Activated CD4-positive, CD25-positive, alpha-beta regulatory T cell (primary cell): ENCODE data around the gene HAP1.
A peak's percentile ranks its signal among the peaks of the same experiment; 100 is the strongest.
"Not testable (repeated sequence)": the region's sequence is repeated elsewhere in the genome, so short reads cannot be mapped to it uniquely, and the experiment has no call there.

ENCODE experiments used
- DNase-seq, 4 experiments: peaks; one replicate each; lab custom pipeline; 2025; lab: John Stamatoyannopoulos, UW

The HAP1 gene

DNA sequence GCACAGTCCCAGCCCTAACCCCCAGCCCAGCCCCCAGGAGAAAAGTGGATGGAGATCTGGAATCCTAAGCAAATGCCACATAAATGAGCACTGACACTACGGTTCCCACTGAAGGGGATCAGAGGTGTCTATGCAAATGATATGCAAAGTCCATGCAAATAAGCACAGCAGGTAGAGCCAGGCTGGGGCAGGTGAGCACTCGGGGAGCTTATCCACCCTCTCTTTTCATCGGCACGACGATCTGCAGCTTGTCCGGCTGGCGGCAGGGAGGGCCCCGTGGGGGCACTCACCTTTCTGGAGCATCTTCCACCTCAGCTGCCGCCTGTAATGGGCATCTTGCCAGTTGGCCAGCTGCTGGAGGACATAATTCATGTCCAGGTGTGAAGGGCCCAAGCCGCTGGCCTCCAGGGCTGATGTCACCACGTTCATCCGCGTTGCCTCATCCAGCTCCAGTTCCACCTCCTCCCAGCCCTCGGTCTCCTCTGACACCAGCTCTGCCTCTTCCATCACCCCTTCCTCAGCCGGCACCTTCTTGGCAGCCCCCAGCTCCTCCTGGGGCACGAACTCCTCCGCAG lies 9.9 kb downstream of the HAP1 start:
- no peak for DNase-seq

DNA sequence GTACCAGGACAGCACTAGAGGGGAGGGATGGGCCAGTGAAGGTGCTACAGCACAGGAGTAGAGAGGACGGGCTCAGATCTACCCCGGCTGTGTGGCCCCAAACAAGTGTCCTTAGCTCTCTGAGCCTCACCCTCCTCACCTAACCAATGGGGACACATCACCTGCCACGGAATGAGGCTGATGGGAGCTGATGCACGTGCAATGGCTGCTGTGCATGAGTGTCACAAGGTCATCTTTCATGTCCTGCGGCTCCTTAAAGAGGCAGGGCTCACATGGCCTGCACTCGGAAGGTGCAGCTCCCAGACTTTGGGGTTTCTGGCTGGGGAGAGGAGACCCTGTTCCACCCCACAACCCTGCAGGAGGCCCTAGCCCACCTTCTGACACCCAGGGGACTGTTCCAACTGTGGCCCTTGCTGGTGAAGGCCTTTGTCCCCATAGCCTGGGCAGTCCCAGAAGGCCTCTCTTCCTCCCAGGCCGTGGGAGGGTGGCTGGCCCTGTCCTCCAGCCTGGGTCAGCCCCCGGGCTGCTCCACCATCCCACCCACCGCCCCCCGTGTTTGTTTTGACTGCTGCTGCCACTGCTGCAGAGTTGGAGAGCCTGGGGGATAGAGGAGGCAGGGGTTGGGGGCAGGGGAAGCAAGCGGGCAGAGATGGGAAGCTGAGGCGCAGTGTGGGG lies 10.5 kb downstream of the HAP1 start:
- DNase-seq = no peak

DNA sequence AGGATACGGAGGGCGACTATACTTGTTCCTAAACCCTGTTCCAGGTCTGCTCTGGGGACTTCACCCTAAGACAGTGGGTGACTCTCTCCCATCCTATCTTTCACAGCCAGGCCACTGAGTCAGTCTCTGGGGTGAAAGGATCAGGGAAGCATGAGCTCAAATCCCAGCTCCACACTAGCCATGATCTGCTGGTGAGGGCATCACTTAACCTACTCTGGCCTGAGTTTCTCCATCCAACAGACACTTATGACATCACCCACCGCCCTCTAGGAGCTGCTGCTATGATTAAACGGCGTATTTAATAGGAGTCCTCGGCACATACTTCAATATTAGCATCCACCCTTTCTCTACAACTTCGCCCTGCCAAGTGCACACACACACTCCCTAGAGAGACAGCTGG lies 12.2 kb downstream of the HAP1 start:
- no peak for DNase-seq

DNA sequence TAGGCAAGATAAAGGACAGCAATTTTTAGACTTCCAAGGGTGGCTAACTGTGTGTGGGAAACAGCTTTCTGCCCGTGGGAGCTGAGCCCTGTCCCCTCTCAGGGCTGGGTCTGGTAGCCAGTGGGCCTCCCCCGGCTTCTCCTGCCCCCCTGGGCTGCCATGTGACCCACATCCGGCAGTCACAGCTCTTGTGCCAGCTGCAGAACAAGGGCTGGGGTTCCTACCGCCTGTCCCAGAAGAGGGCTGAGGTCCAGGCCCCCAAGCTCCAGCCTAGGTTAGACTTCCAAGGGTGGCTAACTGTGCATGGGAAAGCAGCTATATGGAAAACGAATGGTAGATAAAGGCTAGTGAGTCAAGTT lies 16.2 kb downstream of the HAP1 start:
- no peak for DNase-seq

DNA sequence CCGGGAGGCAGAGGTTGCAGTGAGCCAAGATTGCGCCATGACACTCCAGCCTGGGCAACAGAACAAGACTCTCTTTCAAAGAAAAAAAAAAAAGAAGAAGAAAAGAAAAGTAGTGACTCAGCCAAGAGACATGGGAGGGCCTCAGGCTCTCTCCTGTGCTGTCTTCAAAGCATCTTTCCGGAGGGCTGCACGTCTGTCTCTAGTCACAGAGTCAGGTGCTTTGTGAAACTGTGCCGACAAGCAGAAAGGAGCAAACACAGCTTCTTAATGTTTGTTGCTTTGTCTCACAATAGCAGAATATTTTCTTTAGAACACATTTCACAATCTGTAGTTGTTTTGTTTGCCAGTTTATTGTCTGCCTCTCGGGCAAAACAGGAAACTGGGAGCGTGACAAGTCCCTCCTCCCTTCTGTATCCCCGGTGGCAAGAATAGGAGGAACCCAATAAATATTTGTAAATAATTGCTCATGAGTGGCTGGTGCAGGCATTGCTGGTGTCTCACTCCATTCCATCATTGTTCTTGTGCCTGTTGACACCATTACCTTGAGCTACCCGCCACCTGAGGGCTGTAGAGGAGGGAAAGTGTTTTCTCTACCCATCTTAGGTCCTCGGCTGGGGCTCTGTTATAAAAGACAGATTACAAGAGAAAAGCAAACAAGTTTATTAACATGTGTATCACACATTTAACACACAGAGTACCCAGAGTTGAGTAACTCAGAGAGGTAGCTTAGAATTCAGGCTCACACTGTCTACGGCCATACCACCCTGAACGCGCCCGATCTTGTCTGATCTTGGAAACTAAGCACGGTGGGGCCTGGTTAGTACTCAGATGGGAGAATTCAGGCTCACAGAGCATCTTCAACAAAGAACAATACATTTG lies 16.8 kb downstream of the HAP1 start:
- peak in 1 of 4 experiments; percentile 13 for DNase-seq

DNA sequence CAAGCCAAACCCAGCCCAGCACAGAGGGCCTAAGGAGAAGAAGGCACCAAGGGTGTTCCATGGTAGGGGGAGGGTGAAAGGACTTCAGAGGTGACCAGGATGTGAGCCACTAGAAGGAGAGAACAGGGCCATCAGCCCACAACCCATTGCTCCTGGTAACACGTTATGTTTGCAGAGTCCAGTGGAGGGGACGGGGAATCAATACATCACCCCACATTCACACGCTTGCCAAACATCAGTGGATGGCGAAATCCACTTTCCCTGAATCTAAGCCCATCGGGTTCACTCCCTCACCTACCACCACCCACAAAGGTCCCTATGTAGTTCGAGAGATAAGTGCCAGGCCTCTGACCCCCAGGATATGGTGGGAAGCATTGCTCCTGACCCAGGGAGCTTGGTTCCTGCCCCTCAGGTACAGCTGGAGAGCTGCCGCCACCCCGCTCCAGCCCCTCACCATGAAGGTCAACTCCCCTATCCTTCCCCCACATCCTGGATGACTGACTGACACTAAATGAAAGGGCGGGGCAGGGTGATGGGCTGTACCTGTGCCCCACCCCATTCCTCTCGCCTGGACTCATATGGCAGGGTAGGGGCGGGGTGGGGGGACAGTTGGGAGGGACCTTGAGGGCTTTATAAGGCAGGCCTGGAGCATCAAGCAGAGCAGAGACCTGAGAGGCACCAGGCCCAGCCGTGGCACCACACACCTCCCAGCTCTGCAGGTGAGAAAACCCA lies 22.6 kb downstream of the HAP1 start, which contains the start of gene GAST:
TSS of gene GAST (plus strand) at position 663 of the 732 bp plus-strand sequence. CDS start 3,106 bp downstream, outside the sequence.
- DNase-seq = no peak

DNA sequence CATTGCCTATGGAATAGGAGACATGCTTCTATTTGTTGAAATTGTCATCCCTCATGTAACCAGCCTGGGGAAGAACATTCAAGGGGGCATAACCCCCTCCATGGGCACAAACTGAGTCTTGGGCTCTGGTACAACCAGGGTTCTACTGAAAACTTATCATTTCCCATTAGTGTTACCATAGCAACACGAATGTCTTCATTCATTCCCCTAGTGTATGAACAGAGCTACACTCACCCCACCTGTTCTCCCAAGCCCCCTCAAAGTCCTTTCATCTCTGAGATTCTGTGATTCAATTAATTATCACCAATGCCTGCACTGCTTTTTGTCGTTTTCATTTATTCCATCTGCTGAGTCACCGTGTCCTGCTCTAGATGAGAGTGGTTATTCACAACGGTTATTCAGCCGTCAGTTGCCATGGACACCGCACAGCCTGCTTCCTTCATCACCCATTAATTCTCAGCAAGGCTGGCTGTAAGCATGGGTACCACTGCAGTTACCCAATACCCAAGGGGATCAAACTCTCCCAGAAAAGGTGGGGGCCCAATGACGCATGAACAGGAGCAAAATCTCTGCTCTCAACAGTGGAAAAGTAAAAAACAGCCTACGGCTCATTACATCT lies 23.9 kb downstream of the HAP1 start:
- no peak for DNase-seq

DNA sequence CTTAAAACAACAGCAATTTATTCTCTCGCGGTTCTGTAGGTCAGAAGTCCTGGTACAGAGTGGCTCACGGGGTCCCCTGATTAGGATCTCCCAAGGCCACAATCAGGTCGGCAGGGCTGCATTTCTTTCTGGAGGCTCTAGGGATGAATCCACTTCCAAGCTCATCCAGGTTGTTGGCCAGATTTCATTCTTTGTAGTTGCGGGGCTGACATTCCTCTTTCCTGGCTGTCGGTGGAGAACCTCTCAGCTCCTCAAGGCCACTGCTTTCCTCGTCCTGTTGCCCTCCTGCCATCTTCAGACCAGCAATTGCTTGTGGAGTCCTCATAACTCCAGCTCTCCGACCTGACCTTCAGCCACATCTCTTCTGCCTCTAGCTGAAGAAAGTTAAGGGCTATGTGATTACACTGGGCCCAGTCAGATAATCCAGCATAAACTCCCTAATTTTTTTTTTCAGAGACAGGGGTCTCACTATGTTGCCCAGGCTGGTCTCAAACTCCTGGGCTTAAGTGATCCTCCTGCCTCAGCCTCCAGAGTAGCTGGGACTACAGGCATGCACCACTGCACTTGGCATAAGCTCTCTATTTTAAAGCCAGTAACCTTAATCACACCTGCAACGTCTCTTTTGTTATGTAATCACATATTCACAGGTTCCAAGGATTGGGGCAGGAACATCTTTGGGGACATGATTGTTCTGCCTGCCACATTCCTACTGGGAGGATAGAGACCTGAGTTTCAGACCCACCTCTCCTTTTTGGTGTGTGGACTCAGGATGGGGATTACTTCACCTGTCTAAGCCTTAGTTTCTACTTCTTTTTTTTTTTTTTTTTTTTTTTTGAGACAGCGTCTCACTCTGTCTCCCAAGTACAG lies 26.4 kb downstream of the HAP1 start:
- no peak for DNase-seq

DNA sequence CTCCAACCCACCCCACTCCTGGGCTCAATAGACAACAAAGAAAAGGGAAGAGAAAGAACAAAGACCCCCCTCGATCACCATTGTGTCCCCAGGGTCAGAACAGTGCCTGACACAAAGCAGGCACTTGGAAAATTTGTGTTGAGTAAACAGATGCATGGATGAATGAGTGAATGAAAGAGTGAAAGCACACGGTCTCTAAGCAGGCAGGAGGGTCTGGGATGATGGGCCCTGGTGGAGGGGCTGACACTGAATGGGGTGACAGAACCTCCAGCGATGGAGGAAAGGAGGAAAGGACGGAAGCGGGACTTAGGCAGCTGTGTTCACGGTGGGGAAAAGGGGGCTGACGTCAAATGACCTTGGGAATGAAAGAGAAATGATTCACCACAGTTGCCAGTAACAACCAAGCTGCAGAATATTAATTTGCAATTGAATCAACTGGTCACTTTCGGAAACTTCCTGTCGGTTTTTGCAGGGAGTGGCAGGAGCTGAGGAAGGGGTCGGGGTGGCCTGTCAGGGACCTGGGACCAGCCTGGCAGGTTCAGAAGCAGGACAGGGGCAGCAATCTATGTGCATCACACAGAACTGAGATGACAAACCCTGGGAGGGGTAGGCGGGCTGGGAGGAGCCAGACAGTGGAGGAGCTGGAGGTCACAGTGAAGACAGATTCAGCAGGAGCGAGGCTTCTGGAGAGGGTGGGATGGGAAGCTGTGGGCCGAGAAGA lies 29.0 kb downstream of the HAP1 start:
- DNase-seq = no peak

DNA sequence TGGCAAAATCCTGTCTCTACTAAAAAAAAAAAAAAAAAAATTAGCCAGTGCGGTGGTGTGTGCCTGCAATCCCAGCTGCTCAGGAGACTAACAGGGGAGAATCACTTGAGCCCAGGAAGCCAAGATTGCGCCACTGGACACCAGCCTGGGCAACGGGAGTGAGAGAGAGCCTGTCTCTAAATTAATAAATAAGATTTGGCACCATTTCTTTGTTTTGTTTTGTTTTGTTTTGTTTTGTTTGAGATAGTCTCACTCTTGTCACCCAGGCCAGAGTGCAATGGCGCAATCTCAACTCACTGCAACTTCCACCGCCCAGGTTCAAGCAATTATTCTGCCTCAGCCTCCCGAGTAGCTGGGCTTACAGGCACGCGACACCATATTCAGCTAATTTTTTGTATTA lies 31.7 kb downstream of the HAP1 start:
- DNase-seq = no peak

DNA sequence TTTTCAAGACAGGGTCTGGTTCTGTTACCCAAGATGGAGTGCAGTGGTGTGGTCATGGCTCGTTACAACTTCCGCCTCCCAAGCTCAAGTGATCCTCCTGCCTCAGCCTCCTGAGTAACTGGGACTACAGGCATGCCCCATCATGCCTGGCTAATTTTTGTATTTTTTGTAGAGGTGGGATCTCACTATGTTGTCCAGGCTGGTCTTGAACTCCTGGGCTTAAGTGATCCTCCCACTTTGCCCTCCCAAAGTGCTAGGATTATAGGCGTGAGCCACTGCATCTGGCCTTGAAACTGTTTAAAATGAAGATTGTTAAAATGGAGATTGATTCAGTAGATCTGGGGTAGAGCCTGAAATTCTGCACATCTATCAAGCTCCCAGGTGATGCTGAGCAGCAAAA lies 33.6 kb downstream of the HAP1 start:
- not testable (repeated sequence) for DNase-seq

DNA sequence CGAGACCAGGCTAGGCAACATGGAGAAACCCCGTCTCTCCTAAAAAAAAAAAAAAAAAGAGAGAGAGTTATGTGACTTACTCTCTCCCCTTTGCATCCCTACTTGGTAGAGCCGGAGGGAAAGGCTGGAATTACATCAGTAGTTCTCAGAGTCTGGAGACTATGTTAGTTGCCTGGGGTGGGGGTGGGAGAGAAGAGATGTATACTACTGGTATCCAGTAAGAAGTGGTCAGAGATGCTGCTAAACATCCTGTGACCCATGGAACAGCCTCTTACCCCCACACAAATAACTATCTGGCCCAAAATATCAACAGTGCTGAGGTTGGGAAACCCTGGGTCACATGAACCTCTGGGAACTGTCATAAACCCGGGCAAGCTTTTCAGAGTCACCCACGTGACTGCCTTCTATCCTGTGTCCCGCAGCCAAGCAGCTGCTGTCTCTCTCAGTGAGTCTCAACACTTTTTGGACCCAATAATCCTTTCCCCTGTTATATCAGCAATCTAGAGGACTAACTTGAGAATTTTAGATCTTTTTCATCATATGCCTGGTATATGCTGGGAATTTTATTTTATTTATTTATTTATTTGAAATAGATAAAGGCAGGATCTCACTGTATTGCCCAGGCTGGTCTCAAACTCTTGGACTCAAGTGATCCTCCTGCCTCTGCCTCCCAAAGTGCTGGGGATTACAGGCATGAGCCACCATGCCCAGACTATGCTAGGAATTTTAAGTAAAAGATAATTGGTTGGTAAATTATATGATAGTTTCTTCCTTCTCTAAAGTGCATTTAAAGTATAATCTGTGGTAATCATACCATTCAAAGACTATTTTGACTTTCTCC lies 37.1 kb downstream of the HAP1 start:
- DNase-seq = no peak

DNA sequence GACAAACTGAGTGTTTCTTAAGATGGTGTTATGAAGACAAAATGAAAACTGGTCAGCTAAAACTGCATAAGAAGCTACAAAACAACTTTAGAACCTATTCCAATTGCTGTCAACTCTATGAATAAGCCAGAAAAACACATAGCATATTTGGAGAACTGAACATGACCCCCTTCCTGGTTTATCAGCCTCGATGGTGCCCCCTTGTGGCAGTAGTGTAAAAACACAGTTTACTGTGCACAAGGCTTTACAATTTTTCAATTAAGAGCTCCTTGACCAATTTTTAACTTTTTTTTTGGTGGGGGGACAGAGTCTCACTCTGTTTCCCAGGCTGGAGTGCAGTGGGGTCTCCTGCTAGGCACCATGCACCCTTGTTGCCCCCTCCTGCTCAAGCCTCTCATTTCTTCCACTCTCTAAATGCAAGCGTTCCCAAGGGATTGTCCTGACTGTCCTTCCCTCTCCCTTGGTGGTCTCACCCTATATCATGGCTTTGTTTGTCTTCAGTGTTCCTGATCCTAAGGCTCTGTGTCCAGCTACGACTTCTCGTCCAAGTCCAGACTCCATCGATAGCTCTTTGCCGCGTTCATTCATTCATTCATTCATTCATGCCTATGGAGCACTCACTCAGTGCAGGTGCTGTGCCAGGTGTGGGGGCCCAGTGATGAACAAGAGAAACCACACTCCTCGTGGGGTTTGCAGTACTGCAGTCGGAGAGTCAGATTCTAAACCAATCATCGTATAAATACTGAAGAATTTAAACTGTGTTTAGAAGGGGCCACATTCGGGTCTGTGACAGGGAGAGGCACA lies 38.3 kb downstream of the HAP1 start:
- peak; percentile 57 to 73 (median 64) for DNase-seq

DNA sequence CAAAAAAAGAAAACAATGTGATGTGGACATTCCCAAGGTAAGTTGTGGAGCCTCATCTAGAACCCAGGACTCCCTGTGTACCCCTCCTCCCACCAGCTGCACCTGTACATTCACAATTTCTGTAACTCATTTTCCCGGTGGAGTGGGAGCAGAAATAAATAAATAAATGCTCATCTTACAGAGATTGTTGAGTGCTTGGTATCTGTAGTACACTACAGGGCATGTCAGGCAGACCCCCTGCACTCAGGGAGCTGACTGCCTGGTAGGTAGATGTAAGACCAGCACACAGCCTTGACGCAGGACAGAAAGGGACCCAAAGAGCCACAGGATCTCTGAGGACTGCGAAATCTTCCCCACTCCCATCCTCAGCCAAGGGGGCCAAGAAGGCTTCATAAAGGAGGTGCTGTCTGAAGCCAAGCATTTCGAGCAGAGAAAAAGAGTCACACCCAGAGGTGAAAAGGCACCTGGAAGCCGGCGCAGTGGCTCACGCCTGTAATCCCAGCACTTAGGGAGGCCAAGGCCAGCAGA lies 39.2 kb downstream of the HAP1 start:
- no peak for DNase-seq

DNA sequence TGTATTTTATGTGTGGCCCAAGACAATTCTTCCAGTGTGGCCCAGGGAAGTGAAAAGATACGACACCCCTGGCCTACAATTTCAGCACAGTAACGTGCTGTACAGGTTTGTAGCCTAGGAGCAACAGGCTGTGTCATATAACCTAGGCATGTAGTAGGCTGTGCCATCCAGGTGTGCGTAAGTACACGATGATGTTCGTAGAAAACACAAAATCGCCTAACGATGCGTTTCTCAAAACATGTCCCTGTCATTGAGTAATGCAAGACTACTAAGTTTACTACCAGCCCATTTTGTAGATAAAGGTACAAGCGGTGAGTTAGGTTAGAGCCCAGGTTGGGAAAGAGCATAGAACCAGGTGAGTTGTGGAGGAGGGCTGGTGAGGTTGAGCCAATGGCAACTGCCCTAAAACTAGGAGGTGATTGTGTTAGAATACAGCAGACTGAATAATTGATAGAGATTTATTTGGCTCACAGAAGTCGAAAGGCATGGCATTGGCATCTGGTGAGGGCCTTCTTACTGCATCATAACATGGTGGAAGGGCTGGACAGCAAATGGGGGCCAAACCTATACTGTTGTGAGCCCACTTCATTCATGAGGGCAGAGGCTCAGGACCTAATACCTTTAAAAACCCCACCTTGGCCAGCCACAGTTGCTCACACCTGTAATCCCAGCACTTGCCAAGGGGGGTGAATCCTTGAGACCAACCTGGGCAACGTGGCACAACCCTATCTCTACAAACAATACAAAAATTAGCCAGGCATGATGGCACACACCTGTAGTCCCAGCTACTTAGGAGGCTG lies 41.5 kb downstream of the HAP1 start:
- no peak for DNase-seq

DNA sequence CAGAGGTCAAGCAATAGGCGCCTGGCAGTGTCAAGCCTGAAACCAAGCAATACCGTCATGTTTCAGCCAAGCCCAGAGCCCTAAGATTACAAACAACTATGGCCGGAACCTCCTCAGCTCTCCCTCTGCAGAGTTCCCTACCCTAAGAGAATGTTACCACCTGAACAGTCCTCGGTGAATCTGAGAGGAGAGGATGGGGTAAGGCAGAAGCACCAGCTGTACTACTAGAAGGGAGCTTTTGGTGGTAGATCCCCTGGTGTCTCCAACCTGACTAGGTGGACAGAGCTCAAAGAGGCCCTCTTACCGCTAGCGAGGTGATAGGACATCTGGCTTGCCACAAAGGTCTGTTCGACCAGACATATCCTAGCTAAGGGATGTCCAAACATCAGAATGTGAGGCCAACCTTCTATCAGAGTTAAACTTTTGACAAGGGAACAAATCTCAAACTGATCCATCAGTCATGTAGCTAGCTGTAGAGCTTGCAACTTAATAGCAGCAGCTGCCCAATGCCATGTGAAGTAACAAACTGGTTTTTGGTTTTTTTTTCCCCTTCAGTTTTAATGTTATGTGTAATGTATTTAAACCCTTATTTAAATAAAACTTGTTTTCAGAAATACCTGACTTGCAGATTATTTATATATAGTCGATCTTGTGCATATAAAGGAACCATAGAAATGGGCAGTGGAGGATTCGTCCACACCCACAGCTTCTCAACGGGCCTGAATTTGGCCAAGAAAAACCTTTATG lies 43.2 kb downstream of the HAP1 start:
- DNase-seq = no peak

DNA sequence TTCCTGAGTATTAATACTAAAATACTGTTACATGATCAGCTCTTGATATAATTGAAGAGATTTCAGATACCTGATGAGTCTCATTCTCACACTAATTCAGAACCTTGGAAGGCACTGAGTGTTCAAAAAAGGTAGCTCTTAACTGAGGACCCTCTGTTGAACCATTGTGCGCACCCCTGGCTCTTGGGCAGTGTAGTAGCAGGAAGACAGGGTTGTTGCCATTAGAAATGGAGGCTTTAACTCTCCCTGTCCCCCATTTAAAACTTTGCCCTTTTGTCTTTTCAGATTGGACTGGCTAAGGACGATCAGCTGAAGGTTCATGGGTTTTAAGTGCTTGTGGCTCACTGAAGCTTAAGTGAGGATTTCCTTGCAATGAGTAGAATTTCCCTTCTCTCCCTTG lies 43.9 kb downstream of the HAP1 start:
- DNase-seq = no peak
